ENCODE results near the gene ROGDI.

DNA sequence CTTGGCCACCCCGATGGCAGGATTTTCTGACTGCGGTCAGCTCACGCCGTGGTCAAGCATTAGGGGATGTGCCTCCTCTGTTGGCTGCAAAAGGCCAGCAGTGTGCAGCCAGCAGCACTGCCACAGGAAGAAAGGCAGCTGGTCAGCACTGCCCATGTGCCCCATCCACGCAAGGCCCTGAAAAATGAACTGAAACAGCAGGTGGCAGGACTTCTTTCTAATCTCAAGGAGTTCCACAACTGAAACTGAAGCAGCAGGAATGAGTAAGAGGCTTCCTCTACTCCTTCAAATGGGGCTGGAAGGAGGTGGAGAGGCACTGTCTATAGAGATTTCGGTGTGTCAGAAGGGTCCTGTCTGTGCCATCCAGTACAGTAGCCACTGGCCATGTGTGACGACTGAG is 38.6 kb downstream of the ROGDI start:
- TF ChIP-seq MXD4 (CRISPR knock-in tag; IDR thresholded peaks at IDR 0.05; ENCODE audit: borderline replicate concordance) (no peak), SMAD4 (CRISPR knock-in tag; IDR thresholded peaks at IDR 0.05) (no peak), ZNF281 (CRISPR knock-in tag; IDR thresholded peaks at IDR 0.05) (no peak), CREM (CRISPR knock-in tag; IDR thresholded peaks at IDR 0.05) (no peak), RELA (CRISPR knock-in tag; IDR thresholded peaks at IDR 0.05; ENCODE audit: borderline replicate concordance) (no peak), MAX (CRISPR knock-in tag; IDR thresholded peaks at IDR 0.05) (no peak), NR2C2 (CRISPR knock-in tag; IDR thresholded peaks at IDR 0.05) (no peak), ERG (CRISPR knock-in tag; IDR thresholded peaks at IDR 0.05) (no peak), CREB1 (CRISPR knock-in tag; IDR thresholded peaks at IDR 0.05) (no peak), JUN (CRISPR knock-in tag; IDR thresholded peaks at IDR 0.05) (no peak), ZNF317 (CRISPR knock-in tag; IDR thresholded peaks at IDR 0.05; ENCODE audit: borderline replicate concordance, low read depth) (no peak)
- TF ChIP-seq, protein P1, sequence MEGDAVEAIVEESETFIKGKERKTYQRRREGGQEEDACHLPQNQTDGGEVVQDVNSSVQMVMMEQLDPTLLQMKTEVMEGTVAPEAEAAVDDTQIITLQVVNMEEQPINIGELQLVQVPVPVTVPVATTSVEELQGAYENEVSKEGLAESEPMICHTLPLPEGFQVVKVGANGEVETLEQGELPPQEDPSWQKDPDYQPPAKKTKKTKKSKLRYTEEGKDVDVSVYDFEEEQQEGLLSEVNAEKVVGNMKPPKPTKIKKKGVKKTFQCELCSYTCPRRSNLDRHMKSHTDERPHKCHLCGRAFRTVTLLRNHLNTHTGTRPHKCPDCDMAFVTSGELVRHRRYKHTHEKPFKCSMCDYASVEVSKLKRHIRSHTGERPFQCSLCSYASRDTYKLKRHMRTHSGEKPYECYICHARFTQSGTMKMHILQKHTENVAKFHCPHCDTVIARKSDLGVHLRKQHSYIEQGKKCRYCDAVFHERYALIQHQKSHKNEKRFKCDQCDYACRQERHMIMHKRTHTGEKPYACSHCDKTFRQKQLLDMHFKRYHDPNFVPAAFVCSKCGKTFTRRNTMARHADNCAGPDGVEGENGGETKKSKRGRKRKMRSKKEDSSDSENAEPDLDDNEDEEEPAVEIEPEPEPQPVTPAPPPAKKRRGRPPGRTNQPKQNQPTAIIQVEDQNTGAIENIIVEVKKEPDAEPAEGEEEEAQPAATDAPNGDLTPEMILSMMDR (IDR thresholded peaks at IDR 0.05), result no peak
- TF ChIP-seq, protein P2, sequence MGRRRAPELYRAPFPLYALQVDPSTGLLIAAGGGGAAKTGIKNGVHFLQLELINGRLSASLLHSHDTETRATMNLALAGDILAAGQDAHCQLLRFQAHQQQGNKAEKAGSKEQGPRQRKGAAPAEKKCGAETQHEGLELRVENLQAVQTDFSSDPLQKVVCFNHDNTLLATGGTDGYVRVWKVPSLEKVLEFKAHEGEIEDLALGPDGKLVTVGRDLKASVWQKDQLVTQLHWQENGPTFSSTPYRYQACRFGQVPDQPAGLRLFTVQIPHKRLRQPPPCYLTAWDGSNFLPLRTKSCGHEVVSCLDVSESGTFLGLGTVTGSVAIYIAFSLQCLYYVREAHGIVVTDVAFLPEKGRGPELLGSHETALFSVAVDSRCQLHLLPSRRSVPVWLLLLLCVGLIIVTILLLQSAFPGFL (CRISPR knock-in tag; IDR thresholded peaks at IDR 0.05; ENCODE audit: borderline replicate concordance), result no peak
